ENCODE results near the gene UBE2D2.
"Not testable (repeated sequence)": the region's sequence is repeated elsewhere in the genome, so short reads cannot be mapped to it uniquely, and the experiment has no call there.

DNA sequence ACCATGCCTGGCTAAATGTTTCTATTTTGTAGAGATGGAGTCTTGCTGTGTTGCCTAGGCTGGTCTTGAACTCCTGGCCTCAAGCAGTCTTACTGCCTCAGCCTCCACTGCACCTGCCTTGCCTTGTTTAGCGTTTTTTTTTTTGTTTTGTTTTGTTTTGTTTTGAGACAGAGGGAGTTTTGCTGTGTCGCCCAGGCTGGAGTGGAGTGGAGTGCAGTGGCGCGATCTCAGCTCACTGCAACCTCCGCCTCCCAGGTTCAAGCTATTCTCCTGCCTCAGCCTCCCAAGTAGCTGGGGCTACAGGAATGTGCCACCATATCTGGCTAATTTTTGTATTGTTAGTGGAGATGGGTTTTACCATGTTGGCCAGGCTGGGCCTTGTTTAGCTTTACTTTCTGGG is 27.0 kb downstream of the UBE2D2 start:
- TF ChIP-seq, protein P1, sequence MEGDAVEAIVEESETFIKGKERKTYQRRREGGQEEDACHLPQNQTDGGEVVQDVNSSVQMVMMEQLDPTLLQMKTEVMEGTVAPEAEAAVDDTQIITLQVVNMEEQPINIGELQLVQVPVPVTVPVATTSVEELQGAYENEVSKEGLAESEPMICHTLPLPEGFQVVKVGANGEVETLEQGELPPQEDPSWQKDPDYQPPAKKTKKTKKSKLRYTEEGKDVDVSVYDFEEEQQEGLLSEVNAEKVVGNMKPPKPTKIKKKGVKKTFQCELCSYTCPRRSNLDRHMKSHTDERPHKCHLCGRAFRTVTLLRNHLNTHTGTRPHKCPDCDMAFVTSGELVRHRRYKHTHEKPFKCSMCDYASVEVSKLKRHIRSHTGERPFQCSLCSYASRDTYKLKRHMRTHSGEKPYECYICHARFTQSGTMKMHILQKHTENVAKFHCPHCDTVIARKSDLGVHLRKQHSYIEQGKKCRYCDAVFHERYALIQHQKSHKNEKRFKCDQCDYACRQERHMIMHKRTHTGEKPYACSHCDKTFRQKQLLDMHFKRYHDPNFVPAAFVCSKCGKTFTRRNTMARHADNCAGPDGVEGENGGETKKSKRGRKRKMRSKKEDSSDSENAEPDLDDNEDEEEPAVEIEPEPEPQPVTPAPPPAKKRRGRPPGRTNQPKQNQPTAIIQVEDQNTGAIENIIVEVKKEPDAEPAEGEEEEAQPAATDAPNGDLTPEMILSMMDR (conservative IDR thresholded peaks at IDR 0.05; ENCODE audit: low read length): not testable (repeated sequence)
- not testable (repeated sequence) for TF ChIP-seq EZH2phosphoT487 (IDR thresholded peaks at IDR 0.05; ENCODE audit: borderline replicate concordance, low read depth, low read length)
